Subcutaneous adipose tissue (tissue), 4 donors: Measurements from ENCODE around the gene RFT1. TPM values are rescaled to one million over a fixed set of nuclear protein-coding genes. Genes with fewer than 3 reads are reported as not detected.

Experiments
- CTCF ChIP-seq: fragments of 450-650 bp; IDR thresholded peaks from one replicate; pipeline ENCODE4 v1.5.1; 2016; ENCODE audit warnings: low read depth, mild to moderate bottlenecking, control low read depth, antibody characterized with exemption, moderate library complexity
- total RNA-seq, 4 donors: library from RNA; depleted of rRNA; stranded (reverse); fragments of >200 nt; gene quantifications; one replicate each; pipeline ENCODE4 v1.1.0, GENCODE V29; 2016

The RFT1 gene
- total RNA-seq, 4 donors from 2014 or later, result 8.1 to 12.7 (median 10.7) TPM

- no peak for TF ChIP-seq CTCF
Measured at GRCh38 chr3:53040351-53040820, 89.8 kb downstream of the RFT1 start.

DNA sequence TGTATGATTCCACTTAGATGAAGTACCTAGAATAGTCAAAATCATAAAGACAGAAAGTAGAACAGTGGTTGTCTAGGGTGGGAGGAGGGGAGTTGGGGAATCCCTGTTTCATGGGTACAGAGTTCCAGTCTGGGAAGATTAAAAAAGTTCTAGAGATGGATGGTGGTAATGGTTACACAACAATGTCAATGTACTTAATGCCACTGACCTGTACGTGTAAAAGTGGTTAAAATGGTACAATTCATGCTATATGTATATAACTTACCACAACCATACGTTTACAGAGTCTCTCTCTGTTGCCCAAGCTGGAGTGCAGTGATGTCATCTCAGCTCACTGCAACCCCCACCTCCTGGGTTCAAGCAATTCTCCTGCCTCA, 90.9 kb downstream of the RFT1 start:
- no peak for TF ChIP-seq CTCF

GRCh38 chr3:53038679-53039375, 91.4 kb downstream of the RFT1 start:
- no peak for TF ChIP-seq CTCF

Other genes with a start within 250 kb of the RFT1 start
- gene STIMATE, start 232.9 kb downstream of the RFT1 start, total RNA-seq, result 10 to 100 TPM; 21.4 to 32.0 (median 23.3) TPM
- gene SFMBT1, start 84.4 kb downstream of the RFT1 start, total RNA-seq, result 10 to 100 TPM in 3 of 4 donors, 1 to 10 TPM in 1; 4.9 to 15.5 (median 12.2) TPM
- gene PRKCD, start 30.8 kb upstream of the RFT1 start, total RNA-seq, result 10 to 100 TPM; 26.2 to 84.0 (median 48.0) TPM
- 100 to 1,000 TPM; 146 to 529 (median 287) TPM for gene TKT, start 125.6 kb upstream of the RFT1 start, total RNA-seq
- gene DCP1A, start 217.1 kb upstream of the RFT1 start, total RNA-seq, result 10 to 100 TPM; 19.0 to 24.3 (median 20.6) TPM